BJ (cell line): ENCODE results near the gene TUNAR. TPM values are rescaled to one million over a fixed set of nuclear protein-coding genes. Genes with fewer than 3 reads are reported as not detected.

Experiments
- CTCF ChIA-PET: fragments of 350-600 bp; formaldehyde crosslinking; extraction: SDS; loops from one replicate; lab custom pipeline; 2021; ENCODE audit warnings: antibody characterized with exemption, inconsistent platforms; lab: Yijun Ruan, JAX
- POLR2A ChIA-PET: fragments of 300-600 bp; sonication (Branson Sonifier 250); formaldehyde crosslinking; extraction: SDS; loops from one replicate; lab custom pipeline; 2021; ENCODE audit warnings: antibody characterized with exemption; lab: Charles Lee
- DNase-seq: peaks from one replicate; pipeline ENCODE4 v3.0.0-alpha.2; 2011; ENCODE audit warnings: low read depth
- H3K27me3 ChIP-seq: 2 replicates; pipeline ENCODE4 v1.6.0; 2011; ENCODE audit warnings: low read length; ENCODE audit not compliant: control insufficient read depth, insufficient read depth
- H3K36me3 ChIP-seq: 2 replicates; pipeline ENCODE4 v1.5.1; 2011; ENCODE audit warnings: low read length; ENCODE audit not compliant: control insufficient read depth, insufficient read depth
- H3K4me3 ChIP-seq: 2 replicates; pipeline ENCODE4 v1.5.1; 2011; ENCODE audit warnings: low read depth, mild to moderate bottlenecking, control low read depth, low read length
- polyA plus RNA-seq: library from polyadenylated mRNA; depleted of rRNA; stranded (reverse); fragments of >200 nt; gene quantifications from 2 replicates; pipeline ENCODE4 v1.2.3, GENCODE V29; 2011
- TF ChIP-seq, protein P1 (sequence below): IDR thresholded peaks from 2 replicates; pipeline ENCODE4 v1.5.1; 2011; ENCODE audit warnings: low read depth, mild to moderate bottlenecking, control low read depth, inconsistent platforms, low read length, moderate library complexity; ENCODE audit not compliant: insufficient read depth

TUNAR gene
- polyA plus RNA-seq, 1 experiment, result not detected

DNA sequence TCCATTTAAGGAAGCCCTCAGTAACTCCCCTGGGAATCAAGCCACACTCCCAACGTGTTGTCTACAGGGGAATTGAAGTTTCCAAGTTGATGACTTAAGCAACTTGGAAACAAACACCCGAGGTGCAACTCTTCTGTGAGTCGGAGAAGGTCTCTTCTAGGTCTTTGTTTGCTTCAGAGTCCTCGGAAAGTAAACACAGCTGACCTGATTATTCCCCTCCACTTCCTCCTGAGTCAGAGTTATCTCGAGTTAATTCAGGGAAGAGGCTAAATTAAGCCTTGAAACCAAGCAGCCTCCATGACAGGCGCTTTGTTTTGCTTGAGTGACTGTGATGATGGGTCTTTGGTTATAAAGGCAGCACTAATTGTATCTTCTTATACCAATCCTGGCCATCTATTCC is 41.8 kb downstream of the TUNAR start:
- no peak for DNase-seq
- POLR2A ChIA-PET, result no interaction called here
- no peaks in the 10 kb centered on the region for H3K36me3 ChIP-seq
- TF ChIP-seq, protein P1, sequence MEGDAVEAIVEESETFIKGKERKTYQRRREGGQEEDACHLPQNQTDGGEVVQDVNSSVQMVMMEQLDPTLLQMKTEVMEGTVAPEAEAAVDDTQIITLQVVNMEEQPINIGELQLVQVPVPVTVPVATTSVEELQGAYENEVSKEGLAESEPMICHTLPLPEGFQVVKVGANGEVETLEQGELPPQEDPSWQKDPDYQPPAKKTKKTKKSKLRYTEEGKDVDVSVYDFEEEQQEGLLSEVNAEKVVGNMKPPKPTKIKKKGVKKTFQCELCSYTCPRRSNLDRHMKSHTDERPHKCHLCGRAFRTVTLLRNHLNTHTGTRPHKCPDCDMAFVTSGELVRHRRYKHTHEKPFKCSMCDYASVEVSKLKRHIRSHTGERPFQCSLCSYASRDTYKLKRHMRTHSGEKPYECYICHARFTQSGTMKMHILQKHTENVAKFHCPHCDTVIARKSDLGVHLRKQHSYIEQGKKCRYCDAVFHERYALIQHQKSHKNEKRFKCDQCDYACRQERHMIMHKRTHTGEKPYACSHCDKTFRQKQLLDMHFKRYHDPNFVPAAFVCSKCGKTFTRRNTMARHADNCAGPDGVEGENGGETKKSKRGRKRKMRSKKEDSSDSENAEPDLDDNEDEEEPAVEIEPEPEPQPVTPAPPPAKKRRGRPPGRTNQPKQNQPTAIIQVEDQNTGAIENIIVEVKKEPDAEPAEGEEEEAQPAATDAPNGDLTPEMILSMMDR, result no peak
- CTCF ChIA-PET, result no interaction called here
- no peaks in the 10 kb centered on the region for H3K27me3 ChIP-seq
- no peak overlapping the region for H3K4me3 ChIP-seq

DNA sequence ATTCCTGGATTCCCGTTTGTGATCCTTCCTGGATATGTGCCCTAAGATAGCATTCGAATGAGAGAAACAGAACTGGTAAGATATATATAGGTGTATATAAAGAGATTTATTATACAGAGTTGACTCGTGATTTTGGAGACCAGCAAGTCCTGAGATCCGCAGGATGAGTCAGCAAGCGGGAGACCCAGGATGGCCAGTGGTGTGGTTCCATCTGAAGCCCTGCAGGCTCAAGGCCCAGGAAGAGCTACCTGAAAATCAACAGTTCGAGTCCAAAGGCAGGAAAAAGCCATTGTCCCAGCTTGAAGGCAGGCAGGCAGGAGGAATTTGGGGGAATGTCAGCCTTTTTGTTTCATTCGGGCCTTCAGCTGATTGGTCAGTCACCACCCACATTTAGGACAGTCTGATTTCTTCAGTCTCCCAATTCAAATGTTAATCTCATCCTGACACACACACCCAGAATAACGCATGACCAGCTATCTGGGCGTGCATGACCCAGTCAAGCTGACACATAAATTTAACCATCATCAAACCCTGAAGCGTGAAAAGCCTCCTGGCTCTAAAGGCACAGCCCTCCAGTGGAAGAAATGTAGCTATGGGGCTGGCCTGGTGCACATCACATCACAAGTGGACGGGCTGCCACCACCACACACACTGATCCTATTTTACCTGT is 44.3 kb downstream of the TUNAR start:
- no peak for DNase-seq
- Histone ChIP-seq H3K4me3 (no peak overlapping the region), H3K36me3 (no peaks in the 10 kb centered on the region), H3K27me3 (no peaks in the 10 kb centered on the region)
- POLR2A ChIA-PET, result no interaction called here
- TF ChIP-seq, protein P1, result no peak
- CTCF ChIA-PET, result no interaction called here

DNA sequence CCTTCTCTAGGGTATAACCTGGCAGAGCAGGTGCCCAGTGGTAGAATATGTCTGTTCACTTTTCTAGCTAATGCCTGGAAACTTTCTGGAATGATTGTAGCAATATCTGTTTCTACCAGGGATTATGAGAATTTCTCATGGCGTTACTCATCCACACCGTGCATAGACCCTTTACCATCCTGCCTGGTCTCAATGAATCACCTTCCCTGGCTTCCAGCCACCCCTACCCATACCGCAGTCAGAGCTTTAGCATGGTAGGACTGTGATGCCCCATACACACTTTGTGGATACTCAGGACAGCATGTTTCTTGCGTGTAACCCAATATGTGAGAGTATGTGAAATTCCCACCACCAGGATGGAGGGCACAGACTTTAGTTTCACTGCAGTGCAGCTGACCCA is 45.4 kb downstream of the TUNAR start:
- no peak for DNase-seq
- Histone ChIP-seq H3K36me3 (no peaks in the 10 kb centered on the region), H3K27me3 (no peaks in the 10 kb centered on the region), H3K4me3 (no peak overlapping the region)
- ChIA-PET CTCF (no interaction called here), POLR2A (no interaction called here)
- TF ChIP-seq, protein P1, result no peak

DNA sequence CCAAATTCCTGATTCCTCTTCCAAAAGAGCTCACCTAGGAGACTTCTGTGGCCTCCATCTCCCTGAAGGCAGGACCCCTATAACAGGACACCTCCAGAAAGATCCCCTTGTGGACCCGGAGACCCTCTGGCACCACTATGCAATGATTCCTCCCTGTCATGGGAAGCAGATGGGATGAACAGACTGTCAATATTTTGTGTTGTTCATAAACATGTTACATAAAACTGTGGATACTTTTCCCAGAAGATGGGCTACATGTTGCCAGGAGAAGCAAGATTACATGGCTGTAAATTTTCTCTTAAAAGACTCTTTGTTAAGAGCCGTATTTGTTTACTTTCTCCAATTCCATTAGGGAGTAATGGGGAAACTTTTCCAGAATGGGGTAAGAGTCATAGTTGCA is 52.1 kb downstream of the TUNAR start:
- TF ChIP-seq, protein P1, result no peak
- POLR2A ChIA-PET, result no interaction called here
- CTCF ChIA-PET, result no interaction called here
- Histone ChIP-seq H3K4me3 (no peak overlapping the region), H3K36me3 (no peaks in the 10 kb centered on the region), H3K27me3 (no peaks in the 10 kb centered on the region)
- DNase-seq, result no peak

DNA sequence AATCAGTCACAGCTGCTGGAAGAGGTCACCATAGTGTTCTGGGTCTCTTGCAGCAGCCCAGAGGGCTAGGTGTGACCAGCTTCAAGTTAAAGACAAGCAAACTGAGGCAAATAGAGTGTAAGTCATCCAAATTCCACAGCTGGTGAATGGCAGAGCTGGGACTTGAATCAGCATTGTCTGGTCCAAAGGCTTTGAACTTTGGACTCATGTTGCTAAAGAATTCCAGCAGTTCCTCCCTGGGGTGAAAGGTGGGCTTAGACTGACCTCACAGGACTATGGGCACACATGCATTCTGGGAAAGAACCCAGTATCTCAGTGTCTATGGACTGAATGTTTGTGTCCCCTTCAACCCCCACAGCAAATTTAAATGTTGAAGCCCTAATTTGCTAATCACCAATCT is 54.8 kb downstream of the TUNAR start:
- CTCF ChIA-PET, result no interaction called here
- Histone ChIP-seq H3K4me3 (no peak overlapping the region), H3K36me3 (no peaks in the 10 kb centered on the region), H3K27me3 (no peaks in the 10 kb centered on the region)
- POLR2A ChIA-PET, result no interaction called here
- TF ChIP-seq, protein P1, result no peak
- no peak for DNase-seq
